GM18505 (cell line): ENCODE results near the gene ABCA7.

Source experiments
- ATAC-seq: cut with Tn5 transposase; IDR thresholded peaks from one replicate; pipeline ENCODE4 v1.9.1; 2021; ENCODE audit not compliant: unreplicated experiment
- POLR2A ChIP-seq: IDR thresholded peaks from 4 replicates; pipeline ENCODE4 v1.6.1; 2011; ENCODE audit warnings: borderline replicate concordance; ENCODE audit not compliant: insufficient read depth, insufficient read length; ENCODE audit errors: extremely low read depth

ABCA7 gene

GRCh38 chr19:1046117-1046626, 6.3 kb downstream of the ABCA7 start:
- no peak for ATAC-seq

GRCh38 chr19:1046836-1047695, 7.2 kb downstream of the ABCA7 start:
- no peak for TF ChIP-seq POLR2A
- no peak for ATAC-seq

More at GRCh38 chr19:1046117-1046626, 6.3 kb downstream of the ABCA7 start:
- TF ChIP-seq POLR2A = no peak

GRCh38 chr19:1047696-1048147, 7.8 kb downstream of the ABCA7 start:
- no peak for TF ChIP-seq POLR2A
- no peak for ATAC-seq

GRCh38 chr19:1049106-1049505, 9.2 kb downstream of the ABCA7 start:
- no peak for ATAC-seq
- TF ChIP-seq POLR2A = no peak

- ATAC-seq = no peak
- TF ChIP-seq POLR2A = no peak
These were observed 9.9 kb downstream of the ABCA7 start for GRCh38 chr19:1049800-1050199.

- no peak for TF ChIP-seq POLR2A
- no peak for ATAC-seq
These were observed 11.3 kb downstream of the ABCA7 start for GRCh38 chr19:1050989-1051788.

- no peak for ATAC-seq
- no peak for TF ChIP-seq POLR2A
These were observed 11.9 kb downstream of the ABCA7 start for GRCh38 chr19:1051791-1052190.

GRCh38 chr19:1052349-1052975, 12.6 kb downstream of the ABCA7 start:
- no peak for TF ChIP-seq POLR2A
- ATAC-seq = no peak

GRCh38 chr19:1053176-1054101, 13.5 kb downstream of the ABCA7 start:
- no peak for TF ChIP-seq POLR2A
- no peak for ATAC-seq

- no peak for TF ChIP-seq POLR2A
- no peak for ATAC-seq
These were observed 14.5 kb downstream of the ABCA7 start for GRCh38 chr19:1054102-1055027.

GRCh38 chr19:1055028-1055425, 15.1 kb downstream of the ABCA7 start:
- TF ChIP-seq POLR2A = no peak
- no peak for ATAC-seq
